Left kidney (tissue), 2 donors: Measurements from ENCODE around the gene ADAM12. TPM values are rescaled to one million over a fixed set of nuclear protein-coding genes. Genes with fewer than 3 reads are reported as not detected.
"Not testable (repeated sequence)": the region's sequence is repeated elsewhere in the genome, so short reads cannot be mapped to it uniquely, and the experiment has no call there.

ENCODE experiments used
- DNase-seq: peaks from one replicate; pipeline ENCODE4 v3.0.0-alpha.2; 2013
- polyA plus RNA-seq: library from polyadenylated mRNA; unstranded; fragments of 120-200 nt; gene quantifications from one replicate; pipeline ENCODE4 v1.2.1, GENCODE V29; 2013; ENCODE audit not compliant: insufficient read length

ADAM12 gene
- polyA plus RNA-seq, 1 donor = 26.4 TPM

- DNase-seq = no peak
These were observed 407.7 kb downstream of the ADAM12 start for GRCh38 chr10:125980521-125981035.

DNA sequence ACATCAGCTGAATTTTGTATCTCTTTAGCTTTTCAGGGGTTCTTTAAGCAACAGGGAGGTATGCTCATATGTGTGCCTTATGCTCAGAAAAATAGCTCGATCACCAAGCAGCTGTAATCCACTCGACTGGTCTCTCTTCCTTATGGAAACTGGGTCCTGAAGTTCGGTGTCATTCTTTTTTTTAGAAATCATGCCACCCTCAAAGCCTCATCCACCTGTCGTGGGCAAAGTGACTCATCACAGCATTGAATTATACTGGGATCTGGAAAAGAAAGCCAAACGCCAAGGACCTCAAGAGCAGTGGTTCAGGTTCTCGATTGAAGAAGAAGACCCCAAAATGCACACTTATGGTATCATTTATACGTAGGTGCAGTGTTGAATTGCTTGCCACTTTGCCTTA lies 408.3 kb downstream of the ADAM12 start:
- DNase-seq = no peak

GRCh38 chr10:125976960-125977605 lies 411.2 kb downstream of the ADAM12 start:
- DNase-seq = no peak

DNA sequence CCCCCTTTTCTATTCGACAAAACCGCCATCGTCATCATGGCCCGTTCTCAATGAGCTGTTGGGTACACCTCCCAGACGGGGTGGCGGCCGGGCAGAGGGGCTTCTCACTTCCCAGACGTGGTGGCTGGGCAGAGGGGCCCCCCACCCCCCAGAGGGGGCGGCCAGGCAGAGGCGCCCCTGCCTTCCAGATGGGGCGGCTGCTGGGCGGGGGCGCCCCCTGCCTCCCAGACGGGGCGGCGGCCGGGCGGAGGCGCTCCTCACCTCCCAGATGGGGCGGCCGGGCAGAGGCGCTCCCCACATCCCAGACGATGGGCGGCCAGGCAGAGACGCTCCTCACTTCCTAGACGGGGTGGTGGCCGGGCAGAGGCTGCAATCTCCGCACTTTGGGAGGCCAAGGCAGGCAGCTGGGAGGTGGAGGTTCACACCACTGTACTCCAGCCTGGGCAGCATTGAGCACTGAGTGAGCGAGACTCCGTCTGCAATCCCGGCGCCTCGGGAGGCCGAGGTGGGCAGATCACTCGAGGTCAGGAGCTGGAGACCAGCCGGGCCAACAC lies 418.1 kb downstream of the ADAM12 start:
- not testable (repeated sequence) for DNase-seq

DNA sequence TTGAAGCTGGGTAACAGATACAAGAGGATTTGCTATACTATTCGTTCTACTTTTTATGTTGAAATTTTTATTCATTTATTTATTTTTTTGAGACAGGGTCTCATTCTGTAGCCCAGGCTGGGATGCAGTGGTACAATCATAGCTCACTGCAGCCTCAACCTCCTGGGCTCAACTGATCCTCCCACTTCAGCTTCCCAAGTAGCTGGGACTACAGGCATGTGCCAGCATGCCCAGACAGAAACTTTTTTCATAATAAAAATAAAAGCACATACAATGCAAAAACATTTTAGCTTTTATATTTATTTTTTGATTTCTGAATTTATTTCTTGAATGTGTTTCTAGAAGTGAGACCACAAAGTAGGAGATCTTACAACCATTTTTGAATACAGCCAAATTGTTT lies 420.7 kb downstream of the ADAM12 start:
- no peak for DNase-seq

DNA sequence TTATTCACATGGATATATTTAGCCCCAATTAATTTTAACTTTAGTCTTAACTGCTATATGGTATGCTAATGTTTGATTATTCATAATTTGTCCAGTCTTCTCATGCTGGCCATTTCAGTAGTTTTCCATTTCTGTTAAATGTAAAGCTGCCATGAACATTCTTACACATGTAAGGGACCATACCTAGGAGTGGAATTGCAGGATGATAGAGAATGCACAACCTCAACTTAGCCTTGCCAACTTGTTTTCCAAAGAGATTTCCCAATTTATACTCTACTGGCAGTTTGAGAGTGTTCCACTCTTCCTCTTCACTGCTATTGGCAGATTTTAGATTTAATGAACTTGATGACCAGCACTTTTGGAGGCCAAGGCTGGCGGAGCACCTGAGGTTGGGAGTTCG lies 423.7 kb downstream of the ADAM12 start:
- DNase-seq = no peak
